ENCODE measurements around the gene WWC2.
A peak's percentile ranks its signal among the peaks of the same experiment; 100 is the strongest.

The WWC2 gene

DNA sequence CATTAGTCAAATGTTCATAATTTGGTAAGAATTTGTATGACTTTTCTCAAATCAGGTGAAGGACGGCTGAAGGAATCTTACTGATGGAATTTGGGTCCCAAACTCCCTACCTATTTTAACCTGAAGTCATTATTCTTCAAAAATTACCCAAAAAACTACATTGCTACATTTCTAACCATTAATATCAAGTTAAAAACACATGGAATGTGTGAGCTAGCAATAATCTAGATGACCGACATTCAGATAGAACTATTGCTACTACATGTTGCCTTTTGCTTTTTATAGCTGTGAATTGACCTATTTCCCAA lies 25.3 kb upstream of the WWC2 start:
- no peak overlapping the region for H3K4me3 ChIP-seq (ENCODE audit: low read depth, low read length)
- no peak for TF ChIP-seq CTCF (conservative IDR thresholded peaks at IDR 0.05; ENCODE audit: low read depth, low read length)
- DNase-seq (ENCODE audit: low read depth): no peak

DNA sequence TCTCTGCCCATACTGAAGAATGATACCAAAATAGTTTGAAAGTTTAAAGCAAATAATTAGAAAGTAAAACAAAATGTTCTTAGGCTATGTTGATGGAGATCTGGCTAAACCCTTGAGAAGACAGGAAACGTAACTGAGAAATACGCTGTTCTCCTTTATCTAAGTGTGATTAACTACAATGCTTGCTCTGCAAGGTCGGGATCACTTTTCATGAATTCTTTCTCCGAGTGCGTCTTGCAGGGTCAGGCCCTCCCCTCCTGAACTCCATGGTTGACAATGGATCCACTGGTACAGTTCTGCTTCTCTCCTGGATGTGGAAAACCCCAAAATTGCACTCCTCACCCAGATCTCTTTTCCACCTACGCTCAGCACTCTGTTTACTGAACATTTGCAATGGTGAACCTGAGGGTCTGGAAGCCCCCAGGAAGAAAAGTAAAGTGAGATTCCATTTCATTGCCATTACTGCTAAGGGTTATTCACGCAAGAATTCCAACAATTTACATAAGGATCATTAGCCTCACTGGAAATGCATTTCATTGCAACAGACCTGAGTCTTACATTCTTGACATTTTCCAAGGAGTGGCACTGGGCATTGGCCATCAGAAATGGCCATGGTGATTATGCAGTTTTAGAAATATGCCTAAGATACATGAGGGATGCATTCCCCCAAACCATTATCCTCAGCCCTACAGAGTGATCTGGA lies 24.6 kb upstream of the WWC2 start:
- DNase-seq (ENCODE audit: low read depth): peak; percentile 34
- no peak overlapping the region for H3K4me3 ChIP-seq (ENCODE audit: low read depth, low read length)
- no peak for TF ChIP-seq CTCF (conservative IDR thresholded peaks at IDR 0.05; ENCODE audit: low read depth, low read length)

- no peak for DNase-seq (ENCODE audit: low read depth)
- TF ChIP-seq CTCF (conservative IDR thresholded peaks at IDR 0.05; ENCODE audit: low read depth, low read length): no peak
Measured at GRCh38 chr4:183078634-183079033, 20.4 kb upstream of the WWC2 start.

GRCh38 chr4:183080372-183081115 lies 18.5 kb upstream of the WWC2 start:
- H3K4me3 ChIP-seq (ENCODE audit: low read depth, low read length): no peak overlapping the region
- DNase-seq (ENCODE audit: low read depth): no peak
- no peak for TF ChIP-seq CTCF (conservative IDR thresholded peaks at IDR 0.05; ENCODE audit: low read depth, low read length)

More at GRCh38 chr4:183078634-183079033, 20.4 kb upstream of the WWC2 start:
- H3K4me3 ChIP-seq (ENCODE audit: low read depth, low read length): no peak overlapping the region

DNA sequence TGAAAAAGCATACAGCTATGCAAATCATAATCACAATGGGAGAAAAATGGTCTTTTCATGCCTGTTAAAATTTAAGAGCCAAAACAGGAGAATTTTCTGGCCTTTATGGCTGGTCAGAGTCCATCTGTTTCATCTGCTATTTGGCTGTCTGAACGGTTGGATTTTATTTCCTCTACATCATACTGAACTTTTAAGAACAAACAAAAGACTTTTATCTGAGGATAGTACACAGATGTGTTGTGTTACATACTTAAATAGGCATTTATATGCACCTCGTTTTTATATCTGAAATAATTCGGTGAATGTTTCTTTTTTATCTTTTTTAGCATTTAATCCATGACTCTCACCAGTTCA lies 18.0 kb upstream of the WWC2 start:
- no peak for TF ChIP-seq CTCF (conservative IDR thresholded peaks at IDR 0.05; ENCODE audit: low read depth, low read length)
- no peak for DNase-seq (ENCODE audit: low read depth)
- no peak overlapping the region for H3K4me3 ChIP-seq (ENCODE audit: low read depth, low read length)

DNA sequence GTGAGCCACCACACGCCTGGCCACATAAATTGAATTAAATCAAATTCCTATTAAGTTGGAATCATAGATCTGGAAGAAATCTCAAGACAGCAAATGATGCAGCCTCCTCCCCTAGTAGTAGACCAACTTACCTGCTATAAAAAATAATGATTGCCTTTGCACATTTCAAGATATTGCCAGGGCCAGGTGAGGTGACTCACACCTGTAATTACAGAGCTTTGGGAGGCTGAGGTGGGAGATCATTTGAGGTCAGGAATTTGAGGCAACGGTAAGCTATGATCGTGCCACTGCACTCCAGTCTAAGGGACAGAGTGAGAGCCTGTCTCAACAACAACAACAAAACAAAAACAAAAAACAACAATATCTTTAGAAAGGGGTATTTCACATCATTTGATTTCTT lies 17.0 kb upstream of the WWC2 start:
- no peak for TF ChIP-seq CTCF (conservative IDR thresholded peaks at IDR 0.05; ENCODE audit: low read depth, low read length)
- no peak for DNase-seq (ENCODE audit: low read depth)
- H3K4me3 ChIP-seq (ENCODE audit: low read depth, low read length): no peak overlapping the region

Measured in choroid plexus epithelial cell (primary cell).